WERI-Rb-1 (cell line): ENCODE measurements around the gene TMEM183A.
A peak's percentile ranks its signal among the peaks of the same experiment; 100 is the strongest.

Experiments
- DNase-seq: peaks from one replicate; pipeline ENCODE4 v3.0.0-alpha.2; 2020
- H3K27ac ChIP-seq: fragments of 250-450 bp; sonication (Bioruptor Pico); 2 replicates; pipeline ENCODE4 v1.5.1; 2020; ENCODE audit warnings: mild to moderate bottlenecking, moderate library complexity
- H3K27me3 ChIP-seq: fragments of 250-450 bp; sonication (Bioruptor Pico); 2 replicates; pipeline ENCODE4 v1.5.1; 2021; ENCODE audit warnings: mild to moderate bottlenecking, low read depth, moderate library complexity; ENCODE audit not compliant: insufficient read depth, severe bottlenecking
- H3K36me3 ChIP-seq: fragments of 250-450 bp; sonication (Bioruptor Pico); 2 replicates; pipeline ENCODE4 v1.5.1; 2020; ENCODE audit warnings: mild to moderate bottlenecking, moderate library complexity
- H3K4me3 ChIP-seq: 2 replicates; pipeline ENCODE4 v1.5.1; 2011; ENCODE audit warnings: low read depth, mild to moderate bottlenecking, control low read depth, low read length
- H3K9me3 ChIP-seq: fragments of 250-450 bp; sonication (Bioruptor Pico); 2 replicates; pipeline ENCODE4 v1.5.1; 2021; ENCODE audit warnings: mild to moderate bottlenecking, moderate library complexity; ENCODE audit not compliant: severe bottlenecking
- CTCF ChIP-seq: IDR thresholded peaks from 2 replicates; pipeline ENCODE4 v1.5.1; 2011; ENCODE audit warnings: low read depth, mild to moderate bottlenecking, control low read depth, inconsistent platforms, low read length

Gene TMEM183A

GRCh38 chr1:203039609-203040512 lies 32.7 kb downstream of the TMEM183A start:
- peak; percentile 89 for DNase-seq
- Histone ChIP-seq H3K9me3 (no peaks in the 10 kb centered on the region), H3K27ac (no peak overlapping the region), H3K4me3 (no peak overlapping the region), H3K27me3 (no peaks in the 10 kb centered on the region), H3K36me3 (peaks cover 60% of the 10 kb centered on the region)
- peak; percentile 94 for TF ChIP-seq CTCF

- TF ChIP-seq CTCF = no peak
- DNase-seq = no peak
- no peaks in the 10 kb centered on the region for H3K9me3 ChIP-seq
- H3K27ac ChIP-seq = no peak overlapping the region
- H3K4me3 ChIP-seq = no peak overlapping the region
- H3K27me3 ChIP-seq = no peaks in the 10 kb centered on the region
- peaks cover 69% of the 10 kb centered on the region for H3K36me3 ChIP-seq
Measured at GRCh38 chr1:203040513-203041275, 33.5 kb downstream of the TMEM183A start.

GRCh38 chr1:203041351-203041932 lies 34.3 kb downstream of the TMEM183A start:
- no peak overlapping the region for H3K4me3 ChIP-seq
- H3K27me3 ChIP-seq = no peaks in the 10 kb centered on the region
- H3K9me3 ChIP-seq = no peaks in the 10 kb centered on the region
- peaks cover 76% of the 10 kb centered on the region for H3K36me3 ChIP-seq
- H3K27ac ChIP-seq = no peak overlapping the region
- TF ChIP-seq CTCF = 0 out of 2 replicates have a peak, but pooled peaks have one; percentile 8
- DNase-seq = no peak

- no peaks in the 10 kb centered on the region for H3K9me3 ChIP-seq
- TF ChIP-seq CTCF = no peak
- no peak for DNase-seq
- H3K27me3 ChIP-seq = no peaks in the 10 kb centered on the region
- no peak overlapping the region for H3K27ac ChIP-seq
- H3K36me3 ChIP-seq = peaks cover 94% of the 10 kb centered on the region
- H3K4me3 ChIP-seq = no peak overlapping the region
Measured at GRCh38 chr1:203043830-203044545, 36.8 kb downstream of the TMEM183A start.

- no peak for TF ChIP-seq CTCF
- DNase-seq = no peak
- H3K27ac ChIP-seq = no peak overlapping the region
- H3K27me3 ChIP-seq = no peaks in the 10 kb centered on the region
- no peak overlapping the region for H3K4me3 ChIP-seq
- H3K9me3 ChIP-seq = no peaks in the 10 kb centered on the region
- peaks cover 92% of the 10 kb centered on the region for H3K36me3 ChIP-seq
Measured at GRCh38 chr1:203044546-203045250, 37.5 kb downstream of the TMEM183A start.
